ENCODE data around the gene VMP1. TPM values are rescaled to one million over a fixed set of nuclear protein-coding genes. Genes with fewer than 3 reads are reported as not detected.
A peak's percentile ranks its signal among the peaks of the same experiment; 100 is the strongest.

Gene VMP1
- polyA plus RNA-seq, 1 experiment, result 105 TPM

GRCh38 chr17:59671386-59671785 is 36.1 kb upstream of the VMP1 start:
- ChIA-PET POLR2A (no interaction called here), CTCF (interaction anchor here (0.9 to 1.6 kb wide), 2 partner anchors 15 to 42 kb away, joined by 3 to 5 read pairs; no protein-coding TSS in a partner anchor)
- Histone ChIP-seq H3K4me3 (ENCODE audit: low read depth, low read length) (no peak overlapping the region), H3K36me3 (ENCODE audit: control insufficient read depth, insufficient read depth, low read length) (peaks cover 6% of the 10 kb centered on the region), H3K27me3 (ENCODE audit: control insufficient read depth, insufficient read depth, low read length) (no peaks in the 10 kb centered on the region)
- DNase-seq (ENCODE audit: low read depth), result no peak
- TF ChIP-seq, protein P1, sequence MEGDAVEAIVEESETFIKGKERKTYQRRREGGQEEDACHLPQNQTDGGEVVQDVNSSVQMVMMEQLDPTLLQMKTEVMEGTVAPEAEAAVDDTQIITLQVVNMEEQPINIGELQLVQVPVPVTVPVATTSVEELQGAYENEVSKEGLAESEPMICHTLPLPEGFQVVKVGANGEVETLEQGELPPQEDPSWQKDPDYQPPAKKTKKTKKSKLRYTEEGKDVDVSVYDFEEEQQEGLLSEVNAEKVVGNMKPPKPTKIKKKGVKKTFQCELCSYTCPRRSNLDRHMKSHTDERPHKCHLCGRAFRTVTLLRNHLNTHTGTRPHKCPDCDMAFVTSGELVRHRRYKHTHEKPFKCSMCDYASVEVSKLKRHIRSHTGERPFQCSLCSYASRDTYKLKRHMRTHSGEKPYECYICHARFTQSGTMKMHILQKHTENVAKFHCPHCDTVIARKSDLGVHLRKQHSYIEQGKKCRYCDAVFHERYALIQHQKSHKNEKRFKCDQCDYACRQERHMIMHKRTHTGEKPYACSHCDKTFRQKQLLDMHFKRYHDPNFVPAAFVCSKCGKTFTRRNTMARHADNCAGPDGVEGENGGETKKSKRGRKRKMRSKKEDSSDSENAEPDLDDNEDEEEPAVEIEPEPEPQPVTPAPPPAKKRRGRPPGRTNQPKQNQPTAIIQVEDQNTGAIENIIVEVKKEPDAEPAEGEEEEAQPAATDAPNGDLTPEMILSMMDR (IDR thresholded peaks at IDR 0.05; ENCODE audit: insufficient read depth, low read depth, low read length), result no peak

DNA sequence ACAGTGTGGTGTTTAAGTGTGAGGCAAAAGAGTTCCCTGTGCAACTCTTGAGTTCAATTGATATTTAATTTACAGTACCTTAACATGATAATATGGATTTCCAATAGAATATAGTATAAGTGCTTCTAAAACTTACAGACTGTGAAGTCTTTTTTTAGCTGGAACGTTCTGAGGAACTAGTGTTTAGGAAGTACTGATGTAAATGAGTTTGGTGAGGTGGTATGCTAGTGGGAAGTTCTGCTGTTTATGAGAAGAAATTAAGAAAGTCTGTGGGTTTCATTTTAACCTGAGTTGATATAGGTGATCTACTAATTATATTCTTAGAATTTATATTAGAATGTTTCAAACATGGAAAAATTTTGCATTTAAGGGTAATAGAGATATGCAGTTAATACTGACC is 32.2 kb upstream of the VMP1 start:
- H3K4me3 ChIP-seq (ENCODE audit: low read depth, low read length), result no peak overlapping the region
- TF ChIP-seq, protein P1 (IDR thresholded peaks at IDR 0.05; ENCODE audit: insufficient read depth, low read depth, low read length), result no peak
- H3K36me3 ChIP-seq (ENCODE audit: control insufficient read depth, insufficient read depth, low read length), result peaks cover 7% of the 10 kb centered on the region
- CTCF ChIA-PET, result interaction anchor here (1.5 kb wide), 1 partner anchor 11 kb away, joined by 5 read pairs; no protein-coding TSS in a partner anchor
- POLR2A ChIA-PET, result no interaction called here
- no peaks in the 10 kb centered on the region for H3K27me3 ChIP-seq (ENCODE audit: control insufficient read depth, insufficient read depth, low read length)
- DNase-seq (ENCODE audit: low read depth), result no peak

DNA sequence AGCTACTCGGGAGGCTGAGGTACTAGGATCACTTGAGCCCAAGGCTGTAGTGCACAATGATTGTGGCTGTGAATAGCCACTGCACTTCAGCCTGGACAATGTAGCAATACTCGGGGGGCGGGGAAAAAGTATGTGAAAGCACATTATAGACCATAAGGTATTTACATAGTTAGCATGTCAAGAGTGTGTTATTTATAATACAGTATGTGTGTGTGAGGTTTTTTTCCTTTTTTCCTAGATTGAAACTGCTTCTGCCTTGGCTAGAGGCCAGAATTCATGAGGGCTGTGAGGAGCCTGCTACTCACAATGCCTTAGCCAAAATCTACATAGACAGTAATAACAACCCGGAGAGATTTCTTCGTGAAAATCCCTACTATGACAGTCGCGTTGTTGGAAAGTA is 30.7 kb upstream of the VMP1 start:
- ChIA-PET CTCF (interaction anchor here (1.5 kb wide), 1 partner anchor 9 kb away, joined by 5 read pairs; no protein-coding TSS in a partner anchor), POLR2A (no interaction called here)
- peak; percentile 14 for DNase-seq (ENCODE audit: low read depth)
- no peak overlapping the region for H3K4me3 ChIP-seq (ENCODE audit: low read depth, low read length)
- H3K27me3 ChIP-seq (ENCODE audit: control insufficient read depth, insufficient read depth, low read length), result no peaks in the 10 kb centered on the region
- peaks cover 11% of the 10 kb centered on the region for H3K36me3 ChIP-seq (ENCODE audit: control insufficient read depth, insufficient read depth, low read length)
- TF ChIP-seq, protein P1 (IDR thresholded peaks at IDR 0.05; ENCODE audit: insufficient read depth, low read depth, low read length), result no peak

GRCh38 chr17:59678918-59679317 is 28.5 kb upstream of the VMP1 start:
- DNase-seq (ENCODE audit: low read depth), result no peak
- TF ChIP-seq, protein P1 (IDR thresholded peaks at IDR 0.05; ENCODE audit: insufficient read depth, low read depth, low read length), result no peak
- H3K27me3 ChIP-seq (ENCODE audit: control insufficient read depth, insufficient read depth, low read length), result no peaks in the 10 kb centered on the region
- ChIA-PET CTCF (interaction anchor here (0.5 to 1.2 kb wide), 2 partner anchors 11 to 240 kb away, joined by 3 read pairs; no protein-coding TSS in a partner anchor), POLR2A (no interaction called here)
- peaks cover 10% of the 10 kb centered on the region for H3K36me3 ChIP-seq (ENCODE audit: control insufficient read depth, insufficient read depth, low read length)
- H3K4me3 ChIP-seq (ENCODE audit: low read depth, low read length), result no peak overlapping the region

GRCh38 chr17:59680314-59680713 is 27.1 kb upstream of the VMP1 start:
- ChIA-PET CTCF (interaction anchor here (0.6 kb wide), 1 partner anchor 586 kb away, joined by 3 read pairs; no protein-coding TSS in a partner anchor), POLR2A (no interaction called here)
- Histone ChIP-seq H3K27me3 (ENCODE audit: control insufficient read depth, insufficient read depth, low read length) (no peaks in the 10 kb centered on the region), H3K36me3 (ENCODE audit: control insufficient read depth, insufficient read depth, low read length) (peaks cover 10% of the 10 kb centered on the region), H3K4me3 (ENCODE audit: low read depth, low read length) (no peak overlapping the region)
- no peak for DNase-seq (ENCODE audit: low read depth)
- TF ChIP-seq, protein P1 (IDR thresholded peaks at IDR 0.05; ENCODE audit: insufficient read depth, low read depth, low read length), result no peak
